ENCODE data around the gene DCAF7.

DCAF7 gene

DNA sequence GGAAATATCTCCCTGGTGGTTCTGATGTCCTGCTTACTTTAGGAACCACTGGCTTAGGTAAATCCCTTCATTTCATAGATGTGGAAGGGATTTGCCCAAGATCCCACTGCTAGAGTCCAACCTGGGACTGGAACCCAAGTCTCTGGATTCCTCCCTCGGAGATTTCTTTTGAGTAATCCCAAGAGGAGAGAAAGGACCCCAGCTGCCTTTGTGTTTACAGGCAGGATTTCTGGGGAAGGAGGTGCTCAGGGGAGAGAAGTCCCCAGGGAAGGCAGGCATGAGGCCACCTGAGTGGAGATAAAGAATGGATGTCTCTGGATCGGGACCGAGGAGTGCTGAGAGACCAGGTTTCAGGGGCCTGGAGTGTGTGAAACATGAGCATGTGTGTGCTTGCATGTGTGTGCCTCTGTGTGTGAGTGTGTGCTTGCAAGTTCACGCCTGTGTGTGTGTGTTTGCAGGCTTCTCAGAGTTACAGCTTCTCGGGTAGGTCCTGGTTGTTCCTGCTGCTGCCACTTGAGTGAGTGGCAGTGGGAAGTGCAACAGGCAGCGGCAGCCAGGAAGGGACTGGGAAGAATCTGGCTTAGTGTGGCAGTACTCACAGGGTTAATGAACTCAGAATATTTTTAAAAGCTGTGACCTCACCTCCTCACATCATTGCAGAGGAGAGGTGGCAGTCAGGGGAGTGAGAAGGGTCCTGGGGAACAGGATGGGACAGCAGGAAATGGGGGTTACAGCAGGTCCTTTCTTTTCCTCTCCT lies 24.9 kb upstream of the DCAF7 start:
- H3K4me1 ChIP-seq (ENCODE audit: low read length): no peaks in the 10 kb centered on the region

DNA sequence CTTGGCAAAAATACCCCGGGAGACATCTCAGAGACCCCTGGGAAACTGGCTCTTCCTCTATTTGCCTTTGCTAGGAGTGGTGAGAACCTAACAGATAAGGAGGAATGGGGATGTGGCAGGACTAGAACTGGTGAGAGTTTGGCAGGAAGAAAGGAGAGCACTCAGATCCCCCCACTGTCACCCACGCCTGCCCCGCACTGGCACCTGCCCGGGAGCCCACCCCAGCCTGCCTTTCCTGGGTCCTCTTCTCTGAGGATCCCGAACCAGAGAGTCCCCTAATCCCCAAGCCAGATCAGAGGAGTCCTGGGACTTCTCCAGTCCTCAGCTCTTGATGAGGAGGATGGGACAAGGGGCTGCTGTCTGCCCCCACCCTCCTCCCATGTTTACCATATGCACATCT lies 23.4 kb upstream of the DCAF7 start:
- no peak overlapping the region for H3K4me3 ChIP-seq (ENCODE audit: low read length)
- no peak for DNase-seq
- no peaks in the 10 kb centered on the region for H3K9me3 ChIP-seq (replicated peaks; ENCODE audit: insufficient read depth, low read length)
- H4K20me1 ChIP-seq (ENCODE audit: insufficient read depth, low read length): no peaks in the 10 kb centered on the region
- no peak for TF ChIP-seq EZH2 (optimal IDR thresholded peaks at IDR 0.05; ENCODE audit: low read depth, low read length)
- TF ChIP-seq, protein P1, sequence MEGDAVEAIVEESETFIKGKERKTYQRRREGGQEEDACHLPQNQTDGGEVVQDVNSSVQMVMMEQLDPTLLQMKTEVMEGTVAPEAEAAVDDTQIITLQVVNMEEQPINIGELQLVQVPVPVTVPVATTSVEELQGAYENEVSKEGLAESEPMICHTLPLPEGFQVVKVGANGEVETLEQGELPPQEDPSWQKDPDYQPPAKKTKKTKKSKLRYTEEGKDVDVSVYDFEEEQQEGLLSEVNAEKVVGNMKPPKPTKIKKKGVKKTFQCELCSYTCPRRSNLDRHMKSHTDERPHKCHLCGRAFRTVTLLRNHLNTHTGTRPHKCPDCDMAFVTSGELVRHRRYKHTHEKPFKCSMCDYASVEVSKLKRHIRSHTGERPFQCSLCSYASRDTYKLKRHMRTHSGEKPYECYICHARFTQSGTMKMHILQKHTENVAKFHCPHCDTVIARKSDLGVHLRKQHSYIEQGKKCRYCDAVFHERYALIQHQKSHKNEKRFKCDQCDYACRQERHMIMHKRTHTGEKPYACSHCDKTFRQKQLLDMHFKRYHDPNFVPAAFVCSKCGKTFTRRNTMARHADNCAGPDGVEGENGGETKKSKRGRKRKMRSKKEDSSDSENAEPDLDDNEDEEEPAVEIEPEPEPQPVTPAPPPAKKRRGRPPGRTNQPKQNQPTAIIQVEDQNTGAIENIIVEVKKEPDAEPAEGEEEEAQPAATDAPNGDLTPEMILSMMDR (IDR thresholded peaks at IDR 0.05; ENCODE audit: low read length): no peak
- no peak for TF ChIP-seq EZH2phosphoT487 (IDR thresholded peaks at IDR 0.05; ENCODE audit: low read length)
- H3K9ac ChIP-seq (ENCODE audit: low read length): no peak overlapping the region
- no peaks in the 10 kb centered on the region for H3K36me3 ChIP-seq (replicated peaks; ENCODE audit: insufficient read depth, low read length)
- H3K9me2 ChIP-seq (replicated peaks; ENCODE audit: insufficient read depth, low read length): no peaks in the 10 kb centered on the region
- H3K27ac ChIP-seq (ENCODE audit: low read length): no peak overlapping the region
- no peak overlapping the region for H2AFZ ChIP-seq (ENCODE audit: low read length)
- no peaks in the 10 kb centered on the region for H3K4me1 ChIP-seq (ENCODE audit: low read length)
- no peaks in the 10 kb centered on the region for H3F3A ChIP-seq (ENCODE audit: insufficient read depth, low read length)
- H3K79me2 ChIP-seq (ENCODE audit: low read length): no peaks in the 10 kb centered on the region
- no peak overlapping the region for H3K4me2 ChIP-seq (ENCODE audit: low read depth, low read length)
- peaks cover 32% of the 10 kb centered on the region for H3K27me3 ChIP-seq (replicated peaks; ENCODE audit: insufficient read depth, low read length)

More for the DNA sequence above, 24.9 kb upstream of the DCAF7 start:
- Histone ChIP-seq H3F3A (ENCODE audit: insufficient read depth, low read length) (no peaks in the 10 kb centered on the region), H2AFZ (ENCODE audit: low read length) (no peak overlapping the region), H3K27ac (ENCODE audit: low read length) (no peak overlapping the region), H3K9me2 (replicated peaks; ENCODE audit: insufficient read depth, low read length) (no peaks in the 10 kb centered on the region), H3K36me3 (replicated peaks; ENCODE audit: insufficient read depth, low read length) (no peaks in the 10 kb centered on the region), H3K27me3 (replicated peaks; ENCODE audit: insufficient read depth, low read length) (peaks cover 32% of the 10 kb centered on the region), H3K9me3 (replicated peaks; ENCODE audit: insufficient read depth, low read length) (no peaks in the 10 kb centered on the region), H4K20me1 (ENCODE audit: insufficient read depth, low read length) (no peaks in the 10 kb centered on the region), H3K4me2 (ENCODE audit: low read depth, low read length) (no peak overlapping the region), H3K4me3 (ENCODE audit: low read length) (no peak overlapping the region), H3K79me2 (ENCODE audit: low read length) (no peaks in the 10 kb centered on the region), H3K9ac (ENCODE audit: low read length) (no peak overlapping the region)
- no peak for DNase-seq
- TF ChIP-seq EZH2phosphoT487 (IDR thresholded peaks at IDR 0.05; ENCODE audit: low read length) (no peak), EZH2 (optimal IDR thresholded peaks at IDR 0.05; ENCODE audit: low read depth, low read length) (no peak)
- TF ChIP-seq, protein P1 (IDR thresholded peaks at IDR 0.05; ENCODE audit: low read length): no peak

DNA sequence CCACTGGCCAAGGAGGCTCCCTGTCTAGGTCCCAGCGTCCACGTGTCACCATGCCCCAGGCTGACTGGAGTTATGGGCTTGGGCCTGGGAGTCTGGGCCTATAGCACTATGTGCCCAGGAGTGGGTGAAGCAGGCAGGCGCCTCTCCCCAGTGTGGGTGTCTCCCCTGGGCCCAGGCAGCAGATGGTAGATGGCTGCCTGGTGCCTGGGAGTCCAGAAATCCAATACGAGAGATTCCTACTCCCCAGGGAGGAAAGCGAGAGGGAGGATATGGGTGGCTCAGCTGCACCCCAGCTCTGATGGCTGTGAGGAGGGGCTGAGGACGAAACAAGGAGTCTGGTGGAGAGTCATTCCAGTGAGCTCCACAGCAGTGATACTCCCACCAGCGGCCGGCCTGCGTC lies 22.1 kb upstream of the DCAF7 start:
- no peak overlapping the region for H3K9ac ChIP-seq (ENCODE audit: low read length)
- no peaks in the 10 kb centered on the region for H4K20me1 ChIP-seq (ENCODE audit: insufficient read depth, low read length)
- H3K9me2 ChIP-seq (replicated peaks; ENCODE audit: insufficient read depth, low read length): no peaks in the 10 kb centered on the region
- no peak overlapping the region for H3K27ac ChIP-seq (ENCODE audit: low read length)
- no peak overlapping the region for H3K4me2 ChIP-seq (ENCODE audit: low read depth, low read length)
- TF ChIP-seq EZH2phosphoT487 (IDR thresholded peaks at IDR 0.05; ENCODE audit: low read length) (no peak), EZH2 (optimal IDR thresholded peaks at IDR 0.05; ENCODE audit: low read depth, low read length) (no peak)
- TF ChIP-seq, protein P1 (IDR thresholded peaks at IDR 0.05; ENCODE audit: low read length): no peak
- H3K27me3 ChIP-seq (replicated peaks; ENCODE audit: insufficient read depth, low read length): peaks cover 32% of the 10 kb centered on the region
- H3K79me2 ChIP-seq (ENCODE audit: low read length): no peaks in the 10 kb centered on the region
- DNase-seq: no peak
- H2AFZ ChIP-seq (ENCODE audit: low read length): no peak overlapping the region
- no peaks in the 10 kb centered on the region for H3K4me1 ChIP-seq (ENCODE audit: low read length)
- H3K9me3 ChIP-seq (replicated peaks; ENCODE audit: insufficient read depth, low read length): no peaks in the 10 kb centered on the region
- no peaks in the 10 kb centered on the region for H3F3A ChIP-seq (ENCODE audit: insufficient read depth, low read length)
- no peaks in the 10 kb centered on the region for H3K36me3 ChIP-seq (replicated peaks; ENCODE audit: insufficient read depth, low read length)
- H3K4me3 ChIP-seq (ENCODE audit: low read length): no peak overlapping the region

All from MM.1S (cell line).